Ishikawa (cell line): ENCODE data around the gene ITGA1.

Experiments
- FOXM1 ChIP-seq: IDR thresholded peaks from 2 replicates; pipeline ENCODE4 v1.6.1; 2012; ENCODE audit warnings: low read depth, borderline replicate concordance
- TCF12 ChIP-seq: IDR thresholded peaks from 2 replicates; pipeline ENCODE4 v1.6.1; 2012; ENCODE audit warnings: low read depth
- ZBTB7A ChIP-seq: IDR thresholded peaks from 2 replicates; pipeline ENCODE4 v1.6.1; 2012; ENCODE audit warnings: low read depth

DNA sequence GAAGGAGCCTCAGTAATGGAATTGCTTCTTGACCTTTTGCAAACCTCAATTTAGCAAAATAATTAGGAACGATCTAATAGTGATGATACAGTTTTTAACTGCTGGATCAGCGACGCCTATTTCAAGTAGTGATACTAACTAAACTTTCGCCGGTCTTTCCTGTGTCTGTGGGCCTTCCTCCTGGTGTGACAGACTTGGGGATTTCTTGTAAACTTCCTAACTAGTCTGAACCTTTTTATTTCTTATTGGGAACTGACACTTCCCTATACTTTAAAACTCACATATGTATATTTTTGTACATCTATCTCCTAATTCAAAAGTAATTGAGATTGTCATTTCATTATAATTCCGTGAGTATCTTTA, 15.2 kb downstream of the ITGA1 start:
- TF ChIP-seq FOXM1, result no peak
- no peak for TF ChIP-seq TCF12
- TF ChIP-seq ZBTB7A, result no peak
